KMS-11 (cell line): ENCODE results near the gene CXADR.
"Not testable (repeated sequence)": the region's sequence is repeated elsewhere in the genome, so short reads cannot be mapped to it uniquely, and the experiment has no call there.

Experiments used
- H2AFZ ChIP-seq: fragments of 200-600 bp; sonication (generic); 2 replicates; pipeline ENCODE4 v1.6.1; 2016; ENCODE audit warnings: antibody characterized with exemption, mixed run types, low read depth
- H3K27ac ChIP-seq: fragments of 200-600 bp; sonication (generic); 2 replicates; pipeline ENCODE4 v1.6.1; 2016; ENCODE audit warnings: mild to moderate bottlenecking, mixed run types
- H3K27me3 ChIP-seq: fragments of 200-600 bp; sonication (generic); 2 replicates; pipeline ENCODE4 v1.6.1; 2017; ENCODE audit warnings: mild to moderate bottlenecking, low read depth, mixed run types, moderate library complexity; ENCODE audit not compliant: insufficient read depth
- H3K36me3 ChIP-seq: fragments of 200-600 bp; sonication (generic); 2 replicates; pipeline ENCODE4 v1.6.1; 2017; ENCODE audit warnings: mild to moderate bottlenecking, mixed run types; ENCODE audit not compliant: insufficient read depth
- H3K4me1 ChIP-seq: fragments of 200-600 bp; sonication (generic); 2 replicates; pipeline ENCODE4 v1.6.1; 2016; ENCODE audit warnings: mild to moderate bottlenecking, low read depth, mixed run types; ENCODE audit not compliant: poor library complexity, severe bottlenecking
- H3K4me2 ChIP-seq: fragments of 200-600 bp; sonication (generic); 2 replicates; pipeline ENCODE4 v1.7.0; 2016; ENCODE audit warnings: mild to moderate bottlenecking, mixed run types
- H3K4me3 ChIP-seq: fragments of 200-600 bp; sonication (generic); IDR thresholded peaks from 2 replicates; pipeline ENCODE4 v1.6.1; 2017; ENCODE audit warnings: low read depth, low read length, mixed read lengths; ENCODE audit not compliant: insufficient read depth
- H3K79me2 ChIP-seq: fragments of 200-600 bp; sonication (generic); 2 replicates; pipeline ENCODE4 v1.6.1; 2016; ENCODE audit warnings: low read depth, mixed run types; ENCODE audit not compliant: insufficient read depth
- H3K9ac ChIP-seq: fragments of 200-600 bp; sonication (generic); 2 replicates; pipeline ENCODE4 v1.6.1; 2016; ENCODE audit warnings: mild to moderate bottlenecking, mixed run types
- H4K20me1 ChIP-seq: fragments of 200-600 bp; sonication (generic); 2 replicates; pipeline ENCODE4 v1.6.1; 2016; ENCODE audit warnings: mild to moderate bottlenecking, mixed run types; ENCODE audit not compliant: insufficient read depth
- CTCF ChIP-seq: fragments of 200-600 bp; sonication (generic); conservative IDR thresholded peaks from 2 replicates; pipeline ENCODE4 v1.6.1; 2017; ENCODE audit warnings: low read depth, mild to moderate bottlenecking, antibody characterized with exemption, low read length, moderate library complexity, mixed read lengths

Gene CXADR

GRCh38 chr21:17476006-17476405 is 36.8 kb upstream of the CXADR start:
- H3K4me1 ChIP-seq = peaks cover 10% of the 10 kb centered on the region
- no peak overlapping the region for H3K27ac ChIP-seq
- no peak overlapping the region for H3K4me3 ChIP-seq
- no peak for TF ChIP-seq CTCF
- H3K36me3 ChIP-seq = no peaks in the 10 kb centered on the region
- H3K79me2 ChIP-seq = no peaks in the 10 kb centered on the region
- no peak overlapping the region for H2AFZ ChIP-seq
- H4K20me1 ChIP-seq = no peaks in the 10 kb centered on the region
- no peak overlapping the region for H3K4me2 ChIP-seq
- H3K9ac ChIP-seq = no peak overlapping the region
- no peaks in the 10 kb centered on the region for H3K27me3 ChIP-seq

DNA sequence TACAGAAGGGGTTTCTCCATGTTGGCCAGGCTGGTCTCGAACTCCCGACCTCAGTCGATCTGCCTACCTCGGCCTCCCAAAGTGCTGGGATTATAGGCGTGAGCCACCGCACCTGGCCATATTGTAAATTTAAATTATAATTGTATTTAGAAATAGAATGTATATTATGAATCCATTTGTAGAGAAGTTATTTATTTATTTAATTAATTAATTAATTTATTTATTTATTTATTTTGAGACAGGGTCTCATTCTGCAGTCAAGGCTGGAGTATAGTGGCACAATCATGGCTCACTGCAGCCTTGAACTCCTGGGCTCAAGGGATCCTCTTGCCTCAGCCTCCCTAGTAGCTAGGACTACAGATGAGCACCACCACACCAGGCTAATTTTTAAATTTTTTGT is 34.7 kb upstream of the CXADR start:
- H3K36me3 ChIP-seq, H4K20me1 ChIP-seq, H3K27me3 ChIP-seq, H3K4me2 ChIP-seq, H3K27ac ChIP-seq, H2AFZ ChIP-seq, H3K9ac ChIP-seq, H3K4me3 ChIP-seq, H3K79me2 ChIP-seq, H3K4me1 ChIP-seq: not testable (repeated sequence)

DNA sequence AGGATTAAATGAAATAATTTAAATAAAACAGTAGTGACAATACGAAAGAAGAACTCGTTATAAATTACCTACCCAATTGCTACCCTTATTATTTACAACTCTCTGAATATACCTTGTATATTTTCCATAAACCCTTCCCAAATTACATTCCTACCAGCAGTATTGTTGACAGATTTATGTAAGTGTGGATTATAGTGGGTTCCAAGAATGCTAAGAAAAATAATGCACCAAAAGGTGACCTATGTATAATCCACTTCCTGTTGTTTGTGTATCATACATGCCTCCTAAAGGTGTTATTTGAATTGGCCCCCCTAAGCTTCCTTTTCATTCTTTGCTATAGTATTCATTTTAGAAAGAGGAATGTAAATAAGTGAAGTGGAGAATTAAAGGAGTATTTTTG is 33.2 kb upstream of the CXADR start:
- Histone ChIP-seq H3K27ac (no peak overlapping the region), H3K4me3 (no peak overlapping the region), H3K4me2 (no peak overlapping the region), H3K27me3 (no peaks in the 10 kb centered on the region), H2AFZ (no peak overlapping the region), H3K4me1 (no peaks in the 10 kb centered on the region), H4K20me1 (no peaks in the 10 kb centered on the region), H3K79me2 (no peaks in the 10 kb centered on the region), H3K9ac (no peak overlapping the region), H3K36me3 (no peaks in the 10 kb centered on the region)
- no peak for TF ChIP-seq CTCF

DNA sequence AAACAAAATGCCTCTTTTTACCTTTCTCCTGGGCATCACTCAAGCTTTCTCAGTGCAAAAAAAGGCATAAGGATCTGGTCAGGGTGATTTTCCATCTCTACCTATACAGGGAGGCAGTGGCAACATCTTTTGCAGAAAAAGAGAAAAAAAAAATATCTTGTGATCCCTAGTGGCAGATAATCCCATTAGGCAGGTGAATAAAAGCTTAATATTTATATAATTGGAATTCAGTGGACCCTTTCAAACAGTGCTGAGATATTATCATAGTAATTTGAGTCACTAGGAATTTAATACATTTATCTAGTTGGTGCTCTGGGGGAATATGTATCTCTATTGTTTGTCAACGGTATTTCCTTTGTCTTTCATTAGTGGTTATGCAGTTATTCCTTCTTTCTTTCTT is 29.9 kb upstream of the CXADR start:
- H3K9ac ChIP-seq = no peak overlapping the region
- no peak overlapping the region for H2AFZ ChIP-seq

DNA sequence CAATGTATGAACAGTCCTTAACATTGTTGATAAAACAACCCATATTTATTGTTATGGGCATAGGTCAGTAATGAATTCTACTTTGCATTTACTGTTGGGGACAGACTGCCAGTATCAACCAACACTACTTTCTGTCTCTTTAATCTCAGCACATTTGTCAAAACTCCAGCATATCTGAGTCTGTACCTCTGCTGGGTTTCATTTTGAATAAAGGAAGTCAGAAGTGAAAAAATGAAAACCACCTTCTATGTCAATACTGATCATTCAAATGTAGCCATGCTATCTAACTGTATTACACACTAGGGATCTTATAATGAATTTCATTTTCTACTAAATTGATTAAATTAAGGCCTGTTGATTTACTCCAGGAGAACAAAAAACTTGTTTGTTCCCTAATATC is 24.2 kb upstream of the CXADR start:
- Histone ChIP-seq H3K4me1 (no peaks in the 10 kb centered on the region), H3K36me3 (no peaks in the 10 kb centered on the region), H2AFZ (no peak overlapping the region), H3K4me2 (no peak overlapping the region), H3K27ac (no peak overlapping the region), H3K79me2 (no peaks in the 10 kb centered on the region), H3K27me3 (no peaks in the 10 kb centered on the region), H3K9ac (no peak overlapping the region), H4K20me1 (no peaks in the 10 kb centered on the region), H3K4me3 (no peak overlapping the region)
- no peak for TF ChIP-seq CTCF

More for the DNA sequence above, 29.9 kb upstream of the CXADR start:
- Histone ChIP-seq H3K79me2 (no peaks in the 10 kb centered on the region), H3K4me3 (no peak overlapping the region), H3K36me3 (no peaks in the 10 kb centered on the region), H3K27me3 (no peaks in the 10 kb centered on the region), H3K27ac (no peak overlapping the region), H4K20me1 (no peaks in the 10 kb centered on the region), H3K4me2 (no peak overlapping the region), H3K4me1 (no peaks in the 10 kb centered on the region)
- no peak for TF ChIP-seq CTCF

GRCh38 chr21:17489565-17489964 is 23.3 kb upstream of the CXADR start:
- not testable (repeated sequence) for H3K9ac ChIP-seq, H3K4me1 ChIP-seq, H3K27ac ChIP-seq, H3K79me2 ChIP-seq, H3K36me3 ChIP-seq, H4K20me1 ChIP-seq, H3K4me3 ChIP-seq, H3K4me2 ChIP-seq, H3K27me3 ChIP-seq, H2AFZ ChIP-seq
